CD8-positive, alpha-beta memory T cell (primary cell): ENCODE results near the gene GPR146. TPM values are rescaled to one million over a fixed set of nuclear protein-coding genes. Genes with fewer than 3 reads are reported as not detected.

ENCODE experiments used
- CTCF ChIA-PET: fragments of 350-600 bp; sonication (Branson Sonifier 250); formaldehyde crosslinking; loops from one replicate; lab custom pipeline; 2021; ENCODE audit warnings: antibody characterized with exemption; lab: Charles Lee
- POLR2A ChIA-PET: fragments of 350-600 bp; sonication (Branson Sonifier 250); formaldehyde crosslinking; loops from one replicate; lab custom pipeline; 2021; ENCODE audit warnings: antibody characterized with exemption; lab: Charles Lee
- DNase-seq, 5 donors: peaks; one replicate each; pipeline versions ENCODE4 v3.0.0 to v3.0.0-alpha.2; 2020 to 2022; ENCODE audit warnings: mixed read lengths in 1 of 5
- H3K27ac ChIP-seq: one replicate; pipeline ENCODE4 v1.7.0; 2013; ENCODE audit warnings: low read depth, mild to moderate bottlenecking, low read length, moderate library complexity
- H3K27me3 ChIP-seq: 2 replicates; pipeline ENCODE4 v1.7.0; 2013; ENCODE audit warnings: low read length, mild to moderate bottlenecking; ENCODE audit not compliant: insufficient read depth, poor library complexity, severe bottlenecking
- H3K36me3 ChIP-seq: 2 replicates; pipeline ENCODE4 v1.7.0; 2013; ENCODE audit warnings: mild to moderate bottlenecking, low read length, moderate library complexity; ENCODE audit not compliant: insufficient read depth
- H3K4me1 ChIP-seq: 2 replicates; pipeline ENCODE4 v1.7.0; 2013; ENCODE audit warnings: mild to moderate bottlenecking, low read length, moderate library complexity; ENCODE audit not compliant: insufficient read depth
- H3K4me3 ChIP-seq: 2 replicates; pipeline ENCODE4 v1.7.0; 2013; ENCODE audit warnings: mild to moderate bottlenecking, low read length
- H3K9me3 ChIP-seq: 2 replicates; pipeline ENCODE4 v1.7.0; 2013; ENCODE audit warnings: mild to moderate bottlenecking, low read length
- H3K27ac Mint-ChIP-seq, 8 donors: one replicate each; pipeline ENCODE4 v1.8.0; 2020 to 2021; ENCODE audit warnings: mixed read lengths in 8 of 8, mild to moderate bottlenecking in 6 of 8, inconsistent platforms in 3 of 8, moderate library complexity in 3 of 8
- H3K27me3 Mint-ChIP-seq, 2 donors: one replicate each; pipeline ENCODE4 v1.8.0; 2020 to 2021; ENCODE audit warnings: mixed read lengths in 2 of 2, mild to moderate bottlenecking in 1 of 2, moderate library complexity in 1 of 2
- H3K36me3 Mint-ChIP-seq, 3 donors: one replicate each; pipeline ENCODE4 v1.8.0; 2020 to 2021; ENCODE audit warnings: mixed read lengths in 3 of 3, inconsistent platforms in 1 of 3, mild to moderate bottlenecking in 1 of 3
- H3K4me1 Mint-ChIP-seq, 3 donors: one replicate each; pipeline ENCODE4 v1.8.0; 2020 to 2021; ENCODE audit warnings: mixed read lengths in 3 of 3, inconsistent platforms in 1 of 3, mild to moderate bottlenecking in 1 of 3
- H3K4me3 Mint-ChIP-seq, 7 donors: one replicate each; pipeline ENCODE4 v1.8.0; 2020 to 2021; ENCODE audit warnings: mixed read lengths in 7 of 7, mild to moderate bottlenecking in 6 of 7, moderate library complexity in 4 of 7, inconsistent platforms in 2 of 7
- H3K9me3 Mint-ChIP-seq, 5 donors: one replicate each; pipeline ENCODE4 v1.8.0; 2020 to 2022; ENCODE audit warnings: mixed read lengths in 5 of 5, mild to moderate bottlenecking in 3 of 5, moderate library complexity in 2 of 5, inconsistent platforms in 1 of 5
- polyA plus RNA-seq: library from polyadenylated mRNA; unstranded; fragments of 300-500 nt; fragmentation: Illumina TruSeq; gene quantifications from one replicate; pipeline ENCODE4 v1.2.3, GENCODE V29; 2021
- total RNA-seq, 2 experiments: library from RNA; stranded (reverse); gene quantifications; one replicate each; pipeline ENCODE4 v1.2.3, GENCODE V29; 2021

GPR146 gene
- total and polyA plus RNA-seq, 3 experiments from 2014 or later = 0.55 to 1.2 (median 0.70) TPM

DNA sequence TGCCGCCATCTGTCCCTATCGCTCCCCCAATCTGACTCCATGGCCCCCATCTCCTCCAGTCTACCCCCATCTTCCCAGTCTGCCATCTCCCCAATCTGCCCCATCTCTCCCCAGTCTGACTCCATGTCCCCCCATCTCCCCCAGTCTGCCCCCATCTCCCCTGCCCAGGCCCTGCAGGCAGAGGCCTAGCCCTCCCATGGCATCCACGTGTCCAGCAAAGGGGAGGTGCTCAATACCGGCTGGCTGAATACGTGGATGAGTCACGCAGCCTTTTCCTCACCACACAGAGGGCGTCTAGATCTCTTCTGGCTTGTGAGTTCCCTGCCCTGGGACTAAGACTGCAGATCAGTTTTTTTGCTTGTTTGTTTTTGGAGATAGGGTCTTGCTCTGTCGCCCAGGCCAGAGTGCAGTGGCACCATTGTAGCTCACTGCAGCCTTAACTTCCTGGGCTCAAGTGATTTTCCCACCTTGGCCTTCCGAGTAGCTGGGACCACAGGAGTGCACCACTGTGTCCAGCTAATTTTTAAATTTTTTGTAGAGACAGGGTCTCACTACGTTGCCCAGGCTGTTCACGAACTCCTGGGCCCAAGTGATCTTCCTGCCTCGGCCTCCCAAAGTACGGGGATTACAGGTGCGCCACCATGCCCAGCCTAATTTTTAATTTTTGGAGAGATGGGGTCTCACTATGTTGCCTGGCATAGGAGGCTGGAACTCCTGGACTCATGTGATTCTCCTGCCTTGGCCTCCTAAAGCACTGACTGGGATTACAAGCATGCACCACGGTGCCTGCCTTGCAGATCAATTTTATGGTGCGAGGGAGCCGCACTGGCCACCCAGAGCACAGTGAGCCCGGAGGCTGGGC, 15.3 kb upstream of the GPR146 start:
- H3K36me3 Mint-ChIP-seq = peaks cover 0 to 18% (median 2%) of the 10 kb centered on the region in 3 donors
- peak overlapping the region; percentile 53 to 89 (median 80) for H3K4me3 Mint-ChIP-seq
- H3K4me1 ChIP-seq = peaks cover 31% of the 10 kb centered on the region
- H3K27me3 Mint-ChIP-seq = peaks cover 0 to 2% of the 10 kb centered on the region in 2 donors
- CTCF ChIA-PET = interaction anchor here (1.0 kb wide), 1 partner anchor 36 kb away, joined by 4 read pairs; no protein-coding TSS in a partner anchor
- H3K4me3 ChIP-seq = peak overlapping the region; percentile 69
- peaks cover 28 to 65% (median 37%) of the 10 kb centered on the region in 3 donors for H3K4me1 Mint-ChIP-seq
- no peaks in the 10 kb centered on the region for H3K36me3 ChIP-seq
- H3K27ac ChIP-seq = peak overlapping the region; percentile 87
- no peaks in the 10 kb centered on the region for H3K9me3 ChIP-seq
- peak overlapping the region; percentile 63 to 98 (median 88) for H3K27ac Mint-ChIP-seq
- H3K27me3 ChIP-seq = no peaks in the 10 kb centered on the region
- H3K9me3 Mint-ChIP-seq = peaks cover 0 to 2% (median 0%) of the 10 kb centered on the region in 5 donors
- peak; percentile 28 to 77 (median 47) for DNase-seq
- POLR2A ChIA-PET = interaction anchor here (0.6 to 1.7 kb wide), 2 partner anchors 15 kb away, joined by 3 to 4 read pairs; partner anchors contain the start of gene GPR146

DNA sequence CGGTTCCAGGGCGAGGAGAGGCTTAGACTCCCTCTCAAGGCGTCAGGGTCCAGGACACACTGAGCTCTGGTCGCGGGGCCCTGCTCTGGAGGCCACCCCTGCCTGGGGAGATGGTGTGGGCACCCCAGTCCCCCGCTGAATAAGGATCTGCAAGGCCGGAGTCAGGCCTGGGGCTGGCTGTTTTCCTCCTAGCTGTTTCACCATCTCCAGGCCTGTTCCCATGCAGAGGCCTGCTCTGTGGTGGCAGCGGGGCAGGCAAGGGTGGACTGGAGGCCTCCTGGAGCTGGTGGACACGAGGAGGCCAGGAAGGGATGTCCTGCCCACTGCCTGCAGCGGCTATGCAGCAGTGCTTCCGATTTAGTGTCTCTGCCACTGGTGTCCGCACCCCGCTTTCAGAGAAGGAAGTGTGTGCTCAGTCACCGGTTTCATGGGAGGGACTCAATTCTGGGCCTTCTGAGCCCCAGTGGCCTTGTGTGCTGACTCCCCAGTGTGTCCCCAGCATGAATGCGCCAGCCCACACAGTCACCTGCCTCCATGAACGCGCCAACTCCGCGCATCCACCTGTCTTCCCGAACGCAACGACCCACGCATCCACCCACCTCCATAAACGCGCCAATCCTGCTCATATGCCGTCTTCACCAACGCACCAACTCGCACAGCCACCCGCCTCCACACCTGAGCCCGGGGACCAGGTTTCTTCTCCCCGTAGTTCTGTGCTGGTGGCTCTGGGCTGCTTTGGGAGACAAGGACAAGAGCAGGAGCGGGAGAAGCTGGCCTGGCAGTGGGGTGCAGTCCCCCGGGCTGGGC, 14.5 kb upstream of the GPR146 start:
- peaks cover 0 to 2% of the 10 kb centered on the region in 2 donors for H3K27me3 Mint-ChIP-seq
- Histone ChIP-seq H3K9me3 (no peaks in the 10 kb centered on the region), H3K4me1 (peaks cover 39% of the 10 kb centered on the region), H3K27me3 (no peaks in the 10 kb centered on the region), H3K36me3 (no peaks in the 10 kb centered on the region), H3K27ac (peak overlapping the region; percentile 87), H3K4me3 (no peak overlapping the region)
- H3K9me3 Mint-ChIP-seq = no peaks in the 10 kb centered on the region
- H3K36me3 Mint-ChIP-seq = peaks cover 0 to 16% (median 2%) of the 10 kb centered on the region in 3 donors
- CTCF ChIA-PET = interaction anchor here (1.0 kb wide), 1 partner anchor 37 kb away, joined by 4 read pairs; no protein-coding TSS in a partner anchor
- DNase-seq = no peak
- POLR2A ChIA-PET = interaction anchor here (1.7 kb wide), 1 partner anchor 14 kb away, joined by 4 read pairs; the partner anchor contains the start of gene GPR146
- H3K4me3 Mint-ChIP-seq = peak overlapping the region in 5 of 7 donors; percentile 41 to 87 (median 69)
- H3K27ac Mint-ChIP-seq = peak overlapping the region in 6 of 8 donors; percentile 23 to 98 (median 82)
- peaks cover 33 to 67% (median 45%) of the 10 kb centered on the region in 3 donors for H3K4me1 Mint-ChIP-seq

DNA sequence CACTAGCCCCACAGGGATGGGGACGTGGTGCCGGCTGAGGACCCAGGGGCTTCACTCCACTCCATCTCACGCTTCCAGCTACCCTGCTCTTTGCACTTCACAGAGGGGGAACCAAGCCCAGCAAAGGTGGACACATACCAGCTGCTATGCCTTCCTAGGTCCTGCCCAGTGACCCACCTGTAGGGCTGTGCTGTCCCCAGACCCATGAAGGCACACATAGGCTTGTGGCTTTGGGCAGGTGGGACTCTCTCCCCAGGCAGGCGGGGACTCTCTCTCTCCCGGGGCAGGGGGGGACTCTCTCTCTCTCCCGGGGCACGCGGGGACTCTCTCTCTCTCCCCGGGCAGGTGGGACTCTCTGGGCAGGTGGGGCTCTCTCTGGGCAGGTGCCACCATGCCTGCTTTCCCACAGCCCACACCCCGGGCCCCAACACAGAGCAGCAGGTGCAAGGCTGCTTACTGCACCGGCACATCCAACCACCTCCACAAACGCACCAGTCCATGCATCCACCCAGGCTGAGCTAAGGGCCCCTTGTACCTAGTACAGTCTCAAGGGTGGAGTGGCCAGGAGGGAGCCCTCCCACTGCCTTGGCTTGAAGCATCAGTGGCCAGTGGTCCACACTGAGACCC, 13.8 kb upstream of the GPR146 start:
- H3K27me3 ChIP-seq = no peaks in the 10 kb centered on the region
- Mint-ChIP-seq H3K4me1 (peaks cover 35 to 66% (median 48%) of the 10 kb centered on the region in 3 donors), H3K9me3 (no peaks in the 10 kb centered on the region), H3K36me3 (peaks cover 0 to 13% (median 2%) of the 10 kb centered on the region in 3 donors), H3K27me3 (peaks cover 0 to 2% of the 10 kb centered on the region in 2 donors), H3K27ac (peak overlapping the region in 3 of 8 donors; percentile 22 to 79 (median 40)), H3K4me3 (no peak overlapping the region)
- no peaks in the 10 kb centered on the region for H3K36me3 ChIP-seq
- H3K4me1 ChIP-seq = peaks cover 40% of the 10 kb centered on the region
- CTCF ChIA-PET = no interaction called here
- no peak overlapping the region for H3K4me3 ChIP-seq
- no peaks in the 10 kb centered on the region for H3K9me3 ChIP-seq
- POLR2A ChIA-PET = interaction anchor here (1.7 kb wide), 1 partner anchor 14 kb away, joined by 4 read pairs; the partner anchor contains the start of gene GPR146
- H3K27ac ChIP-seq = no peak overlapping the region
- no peak for DNase-seq

DNA sequence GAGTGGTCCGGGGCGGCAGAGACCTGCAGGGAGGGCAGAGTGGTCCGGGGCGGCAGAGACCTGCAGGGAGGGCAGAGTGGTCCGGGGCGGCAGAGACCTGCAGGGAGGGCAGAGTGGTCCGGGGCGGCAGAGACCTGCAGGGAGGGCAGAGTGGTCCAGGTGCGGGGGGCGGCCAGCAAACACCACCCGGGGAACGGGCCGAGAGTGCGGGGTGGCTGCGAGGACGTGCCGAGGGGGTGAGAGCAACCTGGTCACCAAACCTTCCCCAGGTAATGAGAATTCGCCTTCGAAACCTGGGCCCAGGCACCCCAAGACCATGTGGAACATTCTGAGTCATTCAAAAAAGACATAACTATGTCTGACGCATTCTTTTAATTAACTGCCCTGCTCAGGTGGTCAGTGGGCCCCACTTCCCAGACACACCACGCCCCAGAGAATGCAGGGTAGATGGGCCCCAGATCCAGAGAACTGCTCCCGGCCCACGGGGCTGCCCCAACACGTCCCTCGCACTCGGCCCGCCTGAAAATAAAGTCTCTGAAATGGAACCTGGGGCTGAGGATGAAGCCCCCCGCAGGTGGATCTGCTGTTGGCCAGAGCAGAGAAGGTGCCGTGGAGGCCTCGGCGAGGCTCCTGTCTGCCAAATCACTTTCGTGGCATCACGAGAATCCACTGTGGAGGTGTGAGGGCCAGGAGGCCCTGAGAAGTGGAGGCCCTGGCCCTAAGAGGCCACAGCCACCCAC, 12.5 kb upstream of the GPR146 start:
- Mint-ChIP-seq H3K4me3 (no peak overlapping the region), H3K4me1 (peaks cover 33 to 57% (median 43%) of the 10 kb centered on the region in 3 donors), H3K36me3 (peaks cover 0 to 4% (median 0%) of the 10 kb centered on the region in 3 donors), H3K9me3 (no peaks in the 10 kb centered on the region), H3K27me3 (peaks cover 0 to 2% of the 10 kb centered on the region in 2 donors), H3K27ac (peak overlapping the region in 1 of 8 donors; percentile 74)
- Histone ChIP-seq H3K27me3 (no peaks in the 10 kb centered on the region), H3K4me1 (peaks cover 40% of the 10 kb centered on the region), H3K9me3 (no peaks in the 10 kb centered on the region), H3K36me3 (no peaks in the 10 kb centered on the region), H3K4me3 (no peak overlapping the region), H3K27ac (no peak overlapping the region)
- ChIA-PET POLR2A (no interaction called here), CTCF (no interaction called here)
- DNase-seq = no peak

DNA sequence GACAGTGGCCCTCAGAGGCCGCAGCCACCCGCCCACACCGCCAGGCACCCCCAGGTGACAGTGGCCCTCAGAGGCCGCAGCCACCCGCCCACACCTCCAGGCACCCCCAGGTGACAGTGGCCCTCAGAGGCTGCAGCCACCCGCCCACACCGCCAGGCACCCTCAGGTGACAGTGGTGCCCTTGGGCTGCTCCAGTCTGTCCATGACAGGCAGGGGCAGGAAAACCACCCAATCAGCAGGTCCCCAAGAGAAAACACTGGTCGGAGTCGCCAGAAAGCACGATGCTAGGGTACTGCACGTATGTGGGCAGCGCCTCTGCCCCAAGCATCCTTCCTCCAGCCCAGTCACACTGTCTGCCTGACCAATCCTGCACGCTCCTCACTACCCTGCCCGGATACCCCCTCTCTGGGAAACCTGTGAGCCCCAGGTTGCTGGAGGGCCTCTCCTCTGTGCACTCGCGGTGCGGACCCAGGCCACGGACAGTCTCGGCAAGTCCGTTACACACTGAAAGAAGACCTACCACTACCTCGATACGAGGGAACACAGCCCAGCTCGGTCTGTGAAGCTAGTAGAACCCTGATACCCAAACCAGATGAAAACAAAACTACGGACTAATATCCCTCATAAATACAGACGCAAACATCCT, 11.7 kb upstream of the GPR146 start:
- ChIA-PET POLR2A (no interaction called here), CTCF (no interaction called here)
- H3K27me3 ChIP-seq = no peaks in the 10 kb centered on the region
- H3K9me3 Mint-ChIP-seq = no peaks in the 10 kb centered on the region
- peak overlapping the region in 2 of 7 donors; percentile 75 to 83 for H3K4me3 Mint-ChIP-seq
- peak overlapping the region in 6 of 8 donors; percentile 25 to 91 (median 78) for H3K27ac Mint-ChIP-seq
- no peak overlapping the region for H3K27ac ChIP-seq
- no peak overlapping the region for H3K4me3 ChIP-seq
- DNase-seq = no peak
- H3K36me3 ChIP-seq = no peaks in the 10 kb centered on the region
- H3K4me1 ChIP-seq = peaks cover 40% of the 10 kb centered on the region
- H3K27me3 Mint-ChIP-seq = peaks cover 0 to 2% of the 10 kb centered on the region in 2 donors
- peaks cover 30 to 51% (median 36%) of the 10 kb centered on the region in 3 donors for H3K4me1 Mint-ChIP-seq
- H3K36me3 Mint-ChIP-seq = no peaks in the 10 kb centered on the region
- no peaks in the 10 kb centered on the region for H3K9me3 ChIP-seq

DNA sequence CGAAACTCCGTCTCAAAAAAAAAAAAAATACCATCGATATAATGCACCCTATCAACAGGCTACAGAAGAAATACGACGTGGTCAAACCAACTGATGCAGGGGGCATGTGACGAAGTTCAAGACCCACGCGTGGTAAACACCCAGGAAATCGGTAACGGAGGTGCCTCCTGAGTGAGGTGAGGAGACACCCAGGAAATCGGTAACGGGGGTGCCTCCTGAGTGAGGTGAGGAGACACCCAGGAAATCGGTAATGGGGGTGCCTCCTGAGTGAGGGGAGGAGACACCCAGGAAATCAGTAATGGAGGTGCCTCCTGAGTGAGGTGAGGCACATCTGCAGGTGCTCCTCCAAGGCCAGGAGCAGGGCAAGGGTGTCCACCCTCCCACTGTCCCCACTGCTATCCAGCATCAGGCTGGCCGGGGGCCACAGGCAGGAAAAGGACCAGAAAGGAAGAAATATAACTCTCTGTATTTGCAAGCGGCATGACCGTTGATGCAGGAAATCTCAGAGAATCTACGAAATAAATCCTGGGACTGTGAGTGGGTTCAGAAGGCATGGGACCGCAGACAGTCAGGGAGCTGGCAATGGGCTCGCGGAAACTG, 10.7 kb upstream of the GPR146 start:
- Mint-ChIP-seq H3K9me3 (no peaks in the 10 kb centered on the region), H3K27ac (peak overlapping the region; percentile 72 to 92 (median 84)), H3K36me3 (no peaks in the 10 kb centered on the region), H3K27me3 (peaks cover 0 to 2% of the 10 kb centered on the region in 2 donors), H3K4me1 (peaks cover 30 to 50% (median 35%) of the 10 kb centered on the region in 3 donors), H3K4me3 (peak overlapping the region; percentile 64 to 83 (median 75))
- Histone ChIP-seq H3K9me3 (no peaks in the 10 kb centered on the region), H3K27me3 (no peaks in the 10 kb centered on the region), H3K36me3 (no peaks in the 10 kb centered on the region), H3K4me3 (peak overlapping the region; percentile 19), H3K27ac (no peak overlapping the region), H3K4me1 (peaks cover 39% of the 10 kb centered on the region)
- ChIA-PET POLR2A (no interaction called here), CTCF (interaction anchor here (1.5 to 1.9 kb wide), 2 partner anchors 11 to 41 kb away, joined by 4 to 7 read pairs; partner anchors contain the start of gene GPR146)
- DNase-seq = peak; percentile 29 to 77 (median 61)
